Fibroblast of the conjunctiva (primary cell): ENCODE results near the gene VEGFA.
"Not testable (repeated sequence)": the region's sequence is repeated elsewhere in the genome, so short reads cannot be mapped to it uniquely, and the experiment has no call there.

Experiments
- DNase-seq: peaks from one replicate; pipeline ENCODE4 v3.0.0-alpha.2; 2010; ENCODE audit warnings: low read depth

The VEGFA gene

DNA sequence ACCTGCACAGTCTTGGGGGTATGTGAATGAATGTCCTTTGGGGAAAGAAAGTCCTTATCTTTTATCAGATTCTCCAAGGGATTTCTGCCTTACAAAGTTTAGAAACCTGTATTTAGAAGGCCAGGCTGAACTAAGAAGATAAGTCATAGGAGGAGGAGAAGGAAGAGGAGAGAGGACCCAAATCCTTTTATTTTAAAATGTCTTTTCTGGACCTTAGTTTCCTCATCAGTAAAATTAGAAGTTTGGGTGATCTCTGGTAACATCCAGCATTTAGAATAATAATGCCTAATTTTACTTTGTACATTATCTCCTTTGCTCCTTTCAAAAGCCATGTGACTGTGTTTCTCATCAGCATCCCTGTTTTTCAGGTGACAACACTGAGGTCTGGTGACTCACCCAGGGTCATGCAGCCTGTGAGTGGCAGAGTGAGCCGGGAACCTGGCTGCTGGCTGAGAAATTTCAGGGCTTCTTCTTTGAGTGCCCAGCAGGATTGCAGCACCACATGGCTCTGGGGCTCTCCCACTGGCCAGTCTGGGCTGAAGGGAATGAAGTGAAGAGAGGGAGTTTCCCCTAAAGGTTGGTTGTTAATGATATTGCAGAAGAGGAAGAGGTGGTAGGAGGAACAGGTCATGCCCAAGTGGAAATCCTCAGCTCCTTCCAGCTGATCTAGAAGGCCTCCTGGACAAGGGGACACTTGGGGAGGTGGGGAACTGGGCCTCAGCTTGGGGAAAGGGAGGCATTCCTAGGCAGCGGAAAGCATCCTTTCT lies 34.0 kb downstream of the VEGFA start:
- no peak for DNase-seq

DNA sequence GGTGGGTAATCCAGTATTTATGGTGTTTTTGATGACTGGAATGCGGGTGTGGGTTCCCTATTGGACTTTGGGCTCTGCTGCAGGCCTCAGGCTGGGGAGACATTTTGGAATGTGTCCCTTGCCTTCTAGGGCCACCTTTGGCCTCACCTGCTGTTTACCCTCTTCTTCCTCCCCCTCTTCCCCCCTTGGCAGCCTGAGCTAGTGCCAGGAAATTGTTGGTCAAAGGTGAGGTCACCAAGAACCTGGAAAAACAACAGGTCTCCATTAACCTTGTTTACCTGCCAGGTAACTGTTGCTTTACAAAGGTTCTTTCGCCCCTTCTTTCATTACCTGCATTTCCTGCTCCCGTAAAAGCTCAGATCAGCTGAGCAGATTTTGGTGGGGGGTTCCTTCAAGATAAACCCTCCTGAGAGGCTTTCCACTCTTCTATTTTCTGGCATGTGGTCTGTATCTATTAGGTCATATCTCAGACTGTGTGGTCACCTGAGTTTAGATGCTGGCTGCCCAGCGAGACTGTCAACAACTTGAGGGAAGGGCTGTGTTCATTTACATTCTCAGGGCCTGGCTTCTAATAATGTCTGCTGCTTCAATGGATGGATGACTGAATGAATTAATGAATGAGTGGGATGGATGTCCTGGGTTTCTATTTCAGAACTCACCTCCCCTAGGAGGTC lies 34.7 kb downstream of the VEGFA start:
- DNase-seq: no peak

- DNase-seq: no peak
Observed at GRCh38 chr6:43805699-43806042, 35.7 kb downstream of the VEGFA start.

GRCh38 chr6:43806043-43806757 lies 36.2 kb downstream of the VEGFA start:
- DNase-seq: no peak

- no peak for DNase-seq
Observed at GRCh38 chr6:43806758-43807227, 36.8 kb downstream of the VEGFA start.

DNA sequence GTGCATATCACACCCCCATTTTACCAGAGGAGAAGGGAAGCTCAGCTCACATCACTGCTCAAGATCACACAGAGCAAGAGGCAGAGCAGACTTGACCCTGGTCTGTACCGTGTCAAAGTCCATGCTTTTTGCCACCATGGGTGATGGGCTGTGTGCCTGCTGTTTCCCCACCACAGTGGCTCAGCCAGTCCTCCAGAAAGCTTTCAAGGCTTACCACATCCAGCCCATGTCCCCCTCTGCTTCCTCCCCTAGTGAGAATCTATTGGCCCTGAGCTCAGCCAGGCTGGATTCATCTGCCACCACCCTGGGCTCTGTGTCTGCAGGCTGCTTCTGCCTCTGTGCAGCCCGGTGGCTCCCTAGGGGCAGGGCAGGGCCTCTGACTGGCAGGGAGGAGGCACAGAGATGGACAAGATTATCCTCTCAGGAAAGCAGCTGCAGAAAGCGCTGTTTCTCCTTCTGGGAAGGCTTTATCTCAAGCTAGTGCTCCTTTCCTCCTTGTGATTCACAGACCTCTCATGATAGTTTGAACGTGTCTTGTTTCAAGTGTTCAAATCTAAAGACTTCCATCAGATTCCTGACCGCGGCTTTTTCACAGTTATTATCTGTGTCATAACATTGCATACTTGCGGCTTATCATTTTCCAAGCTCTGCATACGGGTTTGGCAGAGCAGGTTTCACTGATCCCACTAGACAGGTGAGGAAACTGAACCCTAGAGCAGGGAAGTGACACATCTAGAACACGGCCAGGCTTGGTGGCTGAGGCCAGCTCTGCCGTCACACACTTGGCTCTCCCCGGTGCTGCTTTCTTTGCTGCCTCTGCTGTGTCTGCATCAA lies 37.4 kb downstream of the VEGFA start:
- no peak for DNase-seq

DNA sequence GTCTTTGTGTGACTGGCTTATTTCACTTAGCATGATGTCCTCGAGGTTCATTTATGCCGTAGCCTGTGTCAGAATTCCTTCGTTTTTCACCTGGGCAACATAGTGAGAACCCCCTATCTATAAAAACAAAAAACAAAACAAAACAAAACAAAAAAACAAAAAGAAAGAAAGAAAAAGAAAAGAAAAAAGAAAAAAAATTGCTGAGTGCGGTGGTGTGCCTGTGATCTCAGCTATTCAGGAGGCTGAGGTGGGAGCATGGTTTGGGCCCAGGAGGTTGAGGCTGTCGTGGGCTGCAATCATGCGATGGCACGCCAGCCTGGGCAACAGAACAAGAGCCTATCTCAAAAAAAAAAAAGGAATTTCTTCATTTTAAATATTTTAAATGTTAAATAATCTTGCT lies 38.4 kb downstream of the VEGFA start:
- DNase-seq: no peak

GRCh38 chr6:43809417-43810305 lies 39.6 kb downstream of the VEGFA start:
- no peak for DNase-seq

GRCh38 chr6:43810965-43811732 lies 41.1 kb downstream of the VEGFA start:
- DNase-seq: no peak

DNA sequence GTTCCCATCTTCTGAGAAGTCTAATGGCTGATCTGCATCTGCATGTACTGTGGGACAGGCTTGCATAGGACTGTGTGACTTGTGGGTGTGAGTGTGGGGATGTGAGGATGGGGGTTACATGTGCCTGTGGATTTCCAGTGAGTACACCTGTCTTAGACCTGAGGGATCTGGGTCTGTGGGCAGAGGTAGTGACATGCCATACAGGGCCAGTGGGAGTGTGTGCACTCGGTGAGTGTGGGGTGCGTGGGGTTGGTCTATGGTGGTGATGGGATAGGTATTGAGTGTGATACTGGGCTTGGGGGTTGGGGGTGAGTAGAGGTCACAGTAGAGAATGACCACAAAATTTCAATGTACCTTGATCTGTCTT lies 41.7 kb downstream of the VEGFA start:
- DNase-seq: no peak

DNA sequence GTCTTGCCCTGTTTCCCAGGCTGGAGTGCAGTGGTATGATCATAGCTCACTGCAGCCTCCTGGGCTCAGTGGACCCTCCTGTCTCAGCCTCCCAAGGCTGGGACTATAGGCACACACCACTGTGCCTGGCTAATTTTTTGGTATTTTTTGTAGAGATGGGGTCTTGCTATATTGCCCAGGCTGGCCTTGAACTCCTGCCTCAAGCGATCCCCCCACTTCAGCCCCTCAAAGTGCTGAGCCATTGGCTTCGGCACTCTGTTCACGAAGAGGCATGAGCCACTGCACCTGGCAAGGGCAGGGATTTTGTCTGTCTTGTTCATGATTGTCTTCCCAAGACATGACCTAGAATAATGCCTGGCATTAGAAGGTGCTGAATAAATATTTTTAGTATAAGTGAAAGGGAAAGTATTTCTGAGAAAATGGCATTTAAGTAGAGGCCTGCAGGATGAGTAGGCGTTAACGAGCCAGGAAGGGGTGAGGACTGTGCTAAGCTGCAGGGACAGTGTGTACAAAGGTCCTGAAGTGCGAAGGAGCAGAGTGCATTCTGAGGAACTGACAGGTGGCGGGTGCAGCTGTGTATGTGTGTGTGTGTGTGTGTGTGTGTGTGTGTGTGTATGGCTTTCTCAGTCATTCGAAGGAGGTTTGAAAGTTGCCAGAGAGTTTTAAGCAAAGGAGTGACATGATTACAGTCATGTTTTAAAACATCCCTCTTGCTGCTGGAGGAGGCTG lies 43.0 kb downstream of the VEGFA start:
- DNase-seq: no peak

DNA sequence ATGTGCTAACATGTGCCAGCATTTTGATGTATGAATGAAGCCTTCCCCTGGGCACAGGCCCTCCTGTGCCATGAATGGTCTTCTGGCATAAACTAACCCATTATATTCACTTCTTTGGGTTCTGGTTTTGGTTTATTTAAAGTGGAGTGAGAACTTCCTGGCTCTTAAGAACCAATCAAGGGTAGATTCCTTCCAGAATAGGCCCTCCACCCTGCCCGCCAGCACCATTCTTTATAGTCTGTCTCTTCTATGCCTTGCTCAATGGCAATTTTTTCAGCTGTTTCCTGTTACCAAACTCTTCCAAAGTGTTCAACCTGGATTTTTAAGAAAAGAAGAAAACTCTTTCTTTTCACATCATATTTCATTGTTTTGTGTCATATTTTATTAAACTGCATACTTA lies 44.1 kb downstream of the VEGFA start:
- no peak for DNase-seq

- DNase-seq: no peak
Observed at GRCh38 chr6:43814865-43815264, 44.9 kb downstream of the VEGFA start.

DNA sequence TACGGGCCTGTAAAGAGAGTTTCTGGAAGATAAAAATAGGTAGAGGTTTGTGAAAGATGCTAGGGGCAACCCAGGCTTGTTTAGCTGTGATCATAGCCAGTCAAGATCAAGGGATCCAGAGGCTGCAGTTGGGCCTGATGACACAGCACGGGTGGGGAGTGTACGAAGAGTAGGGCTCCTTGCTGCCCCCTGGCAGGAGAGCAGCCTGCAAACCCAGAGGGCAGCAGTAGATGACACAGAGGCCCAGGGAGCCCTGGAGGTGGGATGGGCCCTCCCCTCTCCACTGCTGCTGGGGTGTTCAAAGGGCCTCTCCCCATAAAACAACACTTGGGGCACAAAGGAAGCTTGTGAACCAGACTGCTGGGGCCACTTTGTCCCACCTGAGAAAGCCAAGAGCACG lies 47.2 kb downstream of the VEGFA start:
- DNase-seq: no peak

GRCh38 chr6:43818973-43819372 lies 49.0 kb downstream of the VEGFA start:
- not testable (repeated sequence) for DNase-seq

- DNase-seq: no peak
Observed at GRCh38 chr6:43819958-43820357, 49.9 kb downstream of the VEGFA start.

GRCh38 chr6:43820486-43820885 lies 50.5 kb downstream of the VEGFA start:
- no peak for DNase-seq

GRCh38 chr6:43821101-43821886 lies 51.3 kb downstream of the VEGFA start:
- DNase-seq: no peak

GRCh38 chr6:43823390-43823789 lies 53.4 kb downstream of the VEGFA start:
- no peak for DNase-seq
